ENCODE data around the gene SCARB1. TPM values are rescaled to one million over a fixed set of nuclear protein-coding genes. Genes with fewer than 3 reads are reported as not detected.

Gene SCARB1
- total RNA-seq, 1 experiment from 2014 or later: 31.3 TPM

GRCh38 chr12:124812979-124813378 is 50.7 kb downstream of the SCARB1 start:
- Histone ChIP-seq H2BK20ac (ENCODE audit: low read depth, low read length, poor library complexity, severe bottlenecking) (no peak overlapping the region), H3K27me3 (ENCODE audit: insufficient read depth, low read length) (no peaks in the 10 kb centered on the region)

More at GRCh38 chr12:124812979-124813378, 50.7 kb downstream of the SCARB1 start:
- Histone ChIP-seq H4K5ac (ENCODE audit: insufficient read length, low read depth, low read length) (no peak overlapping the region), H3K9me3 (ENCODE audit: control insufficient read depth, low read depth, low read length) (no peaks in the 10 kb centered on the region), H2BK15ac (ENCODE audit: low read depth, low read length) (no peak overlapping the region), H3K23me2 (ENCODE audit: insufficient read length, low read depth, low read length, poor library complexity, severe bottlenecking) (no peaks in the 10 kb centered on the region), H2BK12ac (ENCODE audit: insufficient read length, low read depth, low read length) (no peak overlapping the region), H3K4me2 (ENCODE audit: insufficient read depth, insufficient read length, low read length) (no peak overlapping the region), H4K8ac (replicated peaks; ENCODE audit: insufficient read length, low read depth, low read length) (no peak overlapping the region), H2BK5ac (ENCODE audit: insufficient read length, low read length) (no peak overlapping the region), H3K23ac (ENCODE audit: insufficient read length, low read depth, low read length) (no peak overlapping the region), H4K91ac (ENCODE audit: insufficient read length, low read depth, low read length) (no peak overlapping the region), H4K20me1 (ENCODE audit: control insufficient read depth, insufficient read depth, insufficient read length) (no peaks in the 10 kb centered on the region), H3K27ac (ENCODE audit: insufficient read length, low read depth, low read length) (no peak overlapping the region), H3K9ac (ENCODE audit: extremely low read depth, insufficient read length, low read length) (no peak overlapping the region), H3K14ac (ENCODE audit: insufficient read depth, low read length) (no peak overlapping the region), H2AFZ (ENCODE audit: low read length) (no peak overlapping the region), H3T11ph (ENCODE audit: low read length) (no peak overlapping the region), H3K79me2 (ENCODE audit: insufficient read depth, low read length) (no peaks in the 10 kb centered on the region), H2AK5ac (ENCODE audit: insufficient read length, low read length) (no peak overlapping the region), H3K79me1 (ENCODE audit: insufficient read depth, low read depth, low read length, poor library complexity, severe bottlenecking) (no peaks in the 10 kb centered on the region), H3K4ac (ENCODE audit: low read depth, low read length) (no peak overlapping the region), H2BK120ac (ENCODE audit: low read depth, low read length, poor library complexity, severe bottlenecking) (no peak overlapping the region), H3K4me1 (ENCODE audit: insufficient read depth, low read length) (no peaks in the 10 kb centered on the region), H3K56ac (ENCODE audit: insufficient read length, low read depth, low read length) (no peak overlapping the region), H3K18ac (ENCODE audit: insufficient read length, low read depth, low read length) (no peak overlapping the region)
- DNase-seq: no peak
- Mint-ChIP-seq H3K9me3 (no peaks in the 10 kb centered on the region), H3K4me3 (no peak overlapping the region), H3K4me1 (peaks cover 2 to 6% of the 10 kb centered on the region in 2 experiments; a peak in 3 of 4 replicates), H3K36me3 (ENCODE audit: insufficient read depth in 1 of 3, low read depth in 3 of 3) (peaks cover 23 to 42% (median 24%) of the 10 kb centered on the region in 3 experiments), H3K27ac (no peak overlapping the region), H3K27me3 (ENCODE audit: low read depth) (no peaks in the 10 kb centered on the region)
- no CpG with 5 or more reads among the region's 2 CpGs for WGBS (ENCODE audit: extremely low coverage, insufficient read length, low lambda C conversion rate)
- no peak for TF ChIP-seq CTCF (conservative IDR thresholded peaks at IDR 0.05)
